ENCODE measurements around the gene CCNY.

The CCNY gene

GRCh38 chr10:35492386-35493195, 156.3 kb downstream of the CCNY start:
- Histone ChIP-seq H3K36me3 (replicated peaks) (no peaks in the 10 kb centered on the region), H3K4me1 (peaks cover 5% of the 10 kb centered on the region), H3K4me3 (no peak overlapping the region), H3K27me3 (ENCODE audit: low read depth) (no peaks in the 10 kb centered on the region), H3K9me3 (no peaks in the 10 kb centered on the region)
- no peak for DNase-seq (ENCODE audit: low spot score in 2 of 2)
- in situ Hi-C loops (cut with MboI; ENCODE audit: low sequenced_read_pairs) = no loop called here

- in situ Hi-C loops (cut with MboI; ENCODE audit: low sequenced_read_pairs) = no loop called here
- H3K4me3 ChIP-seq = no peak overlapping the region
- DNase-seq (ENCODE audit: low spot score in 2 of 2) = no peak
These were observed 157.1 kb downstream of the CCNY start for GRCh38 chr10:35493196-35494118.

GRCh38 chr10:35495521-35496119, 159.3 kb downstream of the CCNY start:
- Histone ChIP-seq H3K36me3 (replicated peaks) (no peaks in the 10 kb centered on the region), H3K4me3 (no peak overlapping the region), H3K4me1 (peaks cover 5% of the 10 kb centered on the region), H3K9me3 (no peaks in the 10 kb centered on the region), H3K27me3 (ENCODE audit: low read depth) (no peaks in the 10 kb centered on the region)
- DNase-seq (ENCODE audit: low spot score in 2 of 2) = no peak
- in situ Hi-C loops (cut with MboI; ENCODE audit: low sequenced_read_pairs) = no loop called here

More at GRCh38 chr10:35493196-35494118, 157.1 kb downstream of the CCNY start:
- no peaks in the 10 kb centered on the region for H3K27me3 ChIP-seq (ENCODE audit: low read depth)
- H3K4me1 ChIP-seq = peaks cover 5% of the 10 kb centered on the region
- no peaks in the 10 kb centered on the region for H3K9me3 ChIP-seq
- H3K36me3 ChIP-seq (replicated peaks) = no peaks in the 10 kb centered on the region

- no peak for DNase-seq (ENCODE audit: low spot score in 2 of 2)
- Histone ChIP-seq H3K9me3 (no peaks in the 10 kb centered on the region), H3K36me3 (replicated peaks) (no peaks in the 10 kb centered on the region), H3K4me3 (no peak overlapping the region), H3K4me1 (peaks cover 5% of the 10 kb centered on the region), H3K27me3 (ENCODE audit: low read depth) (no peaks in the 10 kb centered on the region)
- in situ Hi-C loops (cut with MboI; ENCODE audit: low sequenced_read_pairs) = no loop called here
These were observed 161.6 kb downstream of the CCNY start for GRCh38 chr10:35497909-35498308.

GRCh38 chr10:35498693-35499092, 162.4 kb downstream of the CCNY start:
- in situ Hi-C loops (cut with MboI; ENCODE audit: low sequenced_read_pairs) = no loop called here
- no peaks in the 10 kb centered on the region for H3K36me3 ChIP-seq (replicated peaks)

GRCh38 chr10:35501923-35502322, 165.6 kb downstream of the CCNY start:
- Histone ChIP-seq H3K36me3 (replicated peaks) (no peaks in the 10 kb centered on the region), H3K9me3 (no peaks in the 10 kb centered on the region), H3K4me3 (no peak overlapping the region), H3K27me3 (ENCODE audit: low read depth) (no peaks in the 10 kb centered on the region), H3K4me1 (no peaks in the 10 kb centered on the region)
- in situ Hi-C loops (cut with MboI; ENCODE audit: low sequenced_read_pairs) = no loop called here
- DNase-seq (ENCODE audit: low spot score in 2 of 2) = no peak

More at GRCh38 chr10:35498693-35499092, 162.4 kb downstream of the CCNY start:
- peaks cover 5% of the 10 kb centered on the region for H3K4me1 ChIP-seq
- no peak for DNase-seq (ENCODE audit: low spot score in 2 of 2)
- no peaks in the 10 kb centered on the region for H3K27me3 ChIP-seq (ENCODE audit: low read depth)
- no peaks in the 10 kb centered on the region for H3K9me3 ChIP-seq
- H3K4me3 ChIP-seq = no peak overlapping the region

GRCh38 chr10:35502692-35503091, 166.4 kb downstream of the CCNY start:
- no peak for DNase-seq (ENCODE audit: low spot score in 2 of 2)
- Histone ChIP-seq H3K9me3 (no peaks in the 10 kb centered on the region), H3K27me3 (ENCODE audit: low read depth) (no peaks in the 10 kb centered on the region), H3K4me1 (no peaks in the 10 kb centered on the region), H3K36me3 (replicated peaks) (no peaks in the 10 kb centered on the region), H3K4me3 (no peak overlapping the region)
- in situ Hi-C loops (cut with MboI; ENCODE audit: low sequenced_read_pairs) = no loop called here

GRCh38 chr10:35503578-35503977, 167.3 kb downstream of the CCNY start:
- no peaks in the 10 kb centered on the region for H3K9me3 ChIP-seq
- H3K36me3 ChIP-seq (replicated peaks) = no peaks in the 10 kb centered on the region
- no peaks in the 10 kb centered on the region for H3K27me3 ChIP-seq (ENCODE audit: low read depth)
- no peak for DNase-seq (ENCODE audit: low spot score in 2 of 2)
- in situ Hi-C loops (cut with MboI; ENCODE audit: low sequenced_read_pairs) = no loop called here
- no peaks in the 10 kb centered on the region for H3K4me1 ChIP-seq
- H3K4me3 ChIP-seq = no peak overlapping the region

- H3K4me1 ChIP-seq = no peaks in the 10 kb centered on the region
- in situ Hi-C loops (cut with MboI; ENCODE audit: low sequenced_read_pairs) = no loop called here
- no peaks in the 10 kb centered on the region for H3K27me3 ChIP-seq (ENCODE audit: low read depth)
- no peaks in the 10 kb centered on the region for H3K36me3 ChIP-seq (replicated peaks)
- H3K4me3 ChIP-seq = no peak overlapping the region
- no peaks in the 10 kb centered on the region for H3K9me3 ChIP-seq
- DNase-seq (ENCODE audit: low spot score in 2 of 2) = no peak
These were observed 167.8 kb downstream of the CCNY start for GRCh38 chr10:35504132-35504531.

GRCh38 chr10:35505241-35505873, 169.0 kb downstream of the CCNY start:
- Histone ChIP-seq H3K4me1 (no peaks in the 10 kb centered on the region), H3K36me3 (replicated peaks) (no peaks in the 10 kb centered on the region), H3K9me3 (no peaks in the 10 kb centered on the region), H3K4me3 (no peak overlapping the region), H3K27me3 (ENCODE audit: low read depth) (no peaks in the 10 kb centered on the region)
- no peak for DNase-seq (ENCODE audit: low spot score in 2 of 2)
- in situ Hi-C loops (cut with MboI; ENCODE audit: low sequenced_read_pairs) = no loop called here

GRCh38 chr10:35506741-35507140, 170.4 kb downstream of the CCNY start:
- H3K27me3 ChIP-seq (ENCODE audit: low read depth) = no peaks in the 10 kb centered on the region
- DNase-seq (ENCODE audit: low spot score in 2 of 2) = no peak
- H3K4me3 ChIP-seq = no peak overlapping the region
- no peaks in the 10 kb centered on the region for H3K4me1 ChIP-seq
- H3K9me3 ChIP-seq = no peaks in the 10 kb centered on the region
- in situ Hi-C loops (cut with MboI; ENCODE audit: low sequenced_read_pairs) = no loop called here
- no peaks in the 10 kb centered on the region for H3K36me3 ChIP-seq (replicated peaks)

GRCh38 chr10:35507519-35508109, 171.3 kb downstream of the CCNY start:
- in situ Hi-C loops (cut with MboI; ENCODE audit: low sequenced_read_pairs) = no loop called here
- no peaks in the 10 kb centered on the region for H3K4me1 ChIP-seq
- H3K4me3 ChIP-seq = no peak overlapping the region
- no peaks in the 10 kb centered on the region for H3K9me3 ChIP-seq
- H3K27me3 ChIP-seq (ENCODE audit: low read depth) = no peaks in the 10 kb centered on the region
- H3K36me3 ChIP-seq (replicated peaks) = no peaks in the 10 kb centered on the region
- no peak for DNase-seq (ENCODE audit: low spot score in 2 of 2)

GRCh38 chr10:35508647-35509046, 172.3 kb downstream of the CCNY start:
- in situ Hi-C loops (cut with MboI; ENCODE audit: low sequenced_read_pairs) = no loop called here
- no peak for DNase-seq (ENCODE audit: low spot score in 2 of 2)
- Histone ChIP-seq H3K4me1 (no peaks in the 10 kb centered on the region), H3K27me3 (ENCODE audit: low read depth) (no peaks in the 10 kb centered on the region), H3K36me3 (replicated peaks) (no peaks in the 10 kb centered on the region), H3K9me3 (no peaks in the 10 kb centered on the region), H3K4me3 (no peak overlapping the region)

Data from HAP-1 (cell line).